Ishikawa (cell line): Measurements from ENCODE around the gene IFI27L1.

Experiments used
- CEBPB ChIP-seq: IDR thresholded peaks from 2 replicates; pipeline ENCODE4 v1.6.1; 2012
- CREB1 ChIP-seq: IDR thresholded peaks from 2 replicates; pipeline ENCODE4 v1.6.1; 2012; ENCODE audit warnings: low read depth
- EGR1 ChIP-seq: IDR thresholded peaks from 2 replicates; pipeline ENCODE4 v1.6.1; 2012
- EP300 ChIP-seq: IDR thresholded peaks from 2 replicates; pipeline ENCODE4 v1.6.1; 2012; ENCODE audit warnings: borderline replicate concordance
- FOXM1 ChIP-seq: IDR thresholded peaks from 2 replicates; pipeline ENCODE4 v1.6.1; 2012; ENCODE audit warnings: low read depth, borderline replicate concordance
- NFIC ChIP-seq: IDR thresholded peaks from 2 replicates; pipeline ENCODE4 v1.6.1; 2012
- RAD21 ChIP-seq: IDR thresholded peaks from 2 replicates; pipeline ENCODE4 v1.6.1; 2012; ENCODE audit warnings: low read depth
- TAF1 ChIP-seq: IDR thresholded peaks from 2 replicates; pipeline ENCODE4 v1.6.1; 2012; ENCODE audit warnings: low read depth, mild to moderate bottlenecking
- TCF12 ChIP-seq: IDR thresholded peaks from 2 replicates; pipeline ENCODE4 v1.6.1; 2012; ENCODE audit warnings: low read depth
- TEAD4 ChIP-seq: IDR thresholded peaks from 2 replicates; pipeline ENCODE4 v1.6.1; 2012
- YY1 ChIP-seq: IDR thresholded peaks from 2 replicates; pipeline ENCODE4 v1.6.1; 2012; ENCODE audit warnings: low read depth
- ZBTB7A ChIP-seq: IDR thresholded peaks from 2 replicates; pipeline ENCODE4 v1.6.1; 2012; ENCODE audit warnings: low read depth
- TF ChIP-seq, protein P1 (sequence below): IDR thresholded peaks from 2 replicates; pipeline ENCODE4 v1.6.1; 2012
- TF ChIP-seq, protein P2 (sequence below): IDR thresholded peaks from 2 replicates; pipeline ENCODE4 v1.6.1; 2012; ENCODE audit warnings: low read depth, mild to moderate bottlenecking
- TF ChIP-seq, protein P3 (sequence below): IDR thresholded peaks from 2 replicates; pipeline ENCODE4 v1.6.1; 2012

Gene IFI27L1

DNA sequence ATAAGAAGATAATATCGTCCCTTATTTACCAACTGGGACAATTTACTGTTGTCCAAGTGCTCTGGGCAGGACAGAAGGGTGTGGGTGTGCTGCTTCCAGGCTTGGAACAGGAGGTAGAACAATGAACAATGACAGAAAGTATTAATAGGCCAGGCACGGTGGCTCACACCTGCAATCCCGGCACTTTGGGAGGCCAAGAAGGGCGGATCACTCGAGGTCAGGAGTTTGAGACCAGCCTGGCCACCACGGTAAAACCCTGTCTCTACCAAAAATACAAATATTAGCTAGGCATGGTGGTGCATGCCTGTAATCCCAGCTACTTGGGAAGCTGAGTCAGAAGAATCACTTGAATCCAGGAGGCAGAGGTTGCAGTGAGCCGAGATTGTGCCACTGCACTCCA lies 32.0 kb downstream of the IFI27L1 start:
- no peak for TF ChIP-seq EP300
- no peak for TF ChIP-seq EGR1
- no peak for TF ChIP-seq TAF1
- TF ChIP-seq, protein P1, sequence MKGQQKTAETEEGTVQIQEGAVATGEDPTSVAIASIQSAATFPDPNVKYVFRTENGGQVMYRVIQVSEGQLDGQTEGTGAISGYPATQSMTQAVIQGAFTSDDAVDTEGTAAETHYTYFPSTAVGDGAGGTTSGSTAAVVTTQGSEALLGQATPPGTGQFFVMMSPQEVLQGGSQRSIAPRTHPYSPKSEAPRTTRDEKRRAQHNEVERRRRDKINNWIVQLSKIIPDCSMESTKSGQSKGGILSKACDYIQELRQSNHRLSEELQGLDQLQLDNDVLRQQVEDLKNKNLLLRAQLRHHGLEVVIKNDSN = no peak
- no peak for TF ChIP-seq YY1
- no peak for TF ChIP-seq TEAD4

DNA sequence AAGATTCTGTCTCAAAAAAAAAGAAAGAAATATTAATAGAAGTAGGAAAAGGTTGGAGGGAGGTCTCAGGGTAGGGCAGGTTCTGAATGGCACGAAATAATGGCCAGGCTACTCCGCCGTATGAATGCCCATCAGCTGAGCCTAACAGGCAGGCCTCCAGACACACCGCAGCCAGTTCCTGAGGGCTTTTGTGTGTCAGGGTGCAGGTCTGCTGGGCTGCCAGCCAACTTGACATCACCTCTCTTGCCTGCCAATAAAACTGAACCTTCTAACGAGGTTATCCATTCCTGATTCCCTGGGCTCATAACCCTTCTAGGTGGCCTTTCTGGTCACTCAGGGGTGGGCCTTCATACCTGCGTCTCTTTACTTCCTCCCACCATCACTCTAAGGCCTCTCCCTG lies 32.4 kb downstream of the IFI27L1 start:
- TF ChIP-seq YY1 (no peak), NFIC (no peak), ZBTB7A (no peak), CEBPB (no peak), TEAD4 (no peak), CREB1 (no peak)
- TF ChIP-seq, protein P1 = no peak

DNA sequence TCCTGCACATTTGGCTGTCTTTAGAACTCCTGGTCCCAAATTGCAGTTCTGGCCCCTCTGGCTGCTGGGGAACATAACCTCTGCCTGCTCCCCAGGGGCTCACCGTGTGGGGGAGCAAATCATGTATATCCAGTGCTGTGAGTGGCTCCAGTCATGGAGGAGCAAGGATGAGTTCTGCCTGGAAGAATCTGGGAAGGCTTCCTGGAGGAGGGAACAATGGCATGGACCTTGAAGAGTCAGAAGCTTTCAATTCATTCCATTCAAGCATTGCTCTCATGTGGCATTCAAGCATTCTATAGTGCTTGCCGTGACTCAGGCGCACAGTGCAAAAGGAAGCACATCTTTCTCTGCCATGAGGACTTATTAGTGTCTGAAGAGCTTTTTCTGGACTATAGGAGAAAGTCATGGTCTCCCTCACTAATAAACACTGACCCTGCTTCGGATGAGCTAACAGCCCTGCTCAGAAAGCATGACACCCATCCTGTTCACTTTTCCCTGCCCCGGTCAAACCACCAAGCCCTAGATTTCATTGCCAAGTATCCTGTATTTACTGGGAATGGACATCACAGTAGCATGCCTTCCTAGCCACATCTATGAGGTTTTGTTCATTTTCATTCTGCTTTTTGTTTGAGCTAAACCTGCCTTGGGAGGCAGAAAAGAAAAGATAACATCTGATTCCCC lies 32.9 kb downstream of the IFI27L1 start:
- TF ChIP-seq EGR1 (no peak), TAF1 (no peak), CEBPB (no peak), CREB1 (no peak)

DNA sequence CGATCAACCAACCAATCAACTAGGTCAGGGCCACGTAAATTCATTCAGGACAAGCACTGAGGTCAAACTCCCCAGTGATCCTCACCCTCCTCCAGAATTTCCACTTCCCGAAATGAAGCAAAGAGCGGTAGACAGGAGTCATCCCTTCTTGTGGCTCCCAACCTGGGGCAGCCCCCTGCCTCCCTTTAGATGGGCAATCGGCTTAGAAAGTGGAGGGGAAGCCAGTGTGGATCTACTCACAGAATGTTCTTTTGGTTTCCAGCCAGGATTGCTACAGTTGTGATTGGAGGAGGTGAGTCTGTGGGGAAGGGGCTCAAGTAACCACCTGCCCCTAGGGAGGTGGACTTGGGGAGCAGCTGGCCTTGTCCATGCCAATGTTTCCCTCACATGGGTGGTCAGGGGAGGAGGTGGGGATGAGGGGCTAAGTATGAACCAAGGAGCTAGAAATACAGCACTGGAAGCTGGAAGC lies 33.5 kb downstream of the IFI27L1 start:
- no peak for TF ChIP-seq NFIC
- no peak for TF ChIP-seq TCF12
- TF ChIP-seq TAF1 = no peak
- TF ChIP-seq, protein P2, sequence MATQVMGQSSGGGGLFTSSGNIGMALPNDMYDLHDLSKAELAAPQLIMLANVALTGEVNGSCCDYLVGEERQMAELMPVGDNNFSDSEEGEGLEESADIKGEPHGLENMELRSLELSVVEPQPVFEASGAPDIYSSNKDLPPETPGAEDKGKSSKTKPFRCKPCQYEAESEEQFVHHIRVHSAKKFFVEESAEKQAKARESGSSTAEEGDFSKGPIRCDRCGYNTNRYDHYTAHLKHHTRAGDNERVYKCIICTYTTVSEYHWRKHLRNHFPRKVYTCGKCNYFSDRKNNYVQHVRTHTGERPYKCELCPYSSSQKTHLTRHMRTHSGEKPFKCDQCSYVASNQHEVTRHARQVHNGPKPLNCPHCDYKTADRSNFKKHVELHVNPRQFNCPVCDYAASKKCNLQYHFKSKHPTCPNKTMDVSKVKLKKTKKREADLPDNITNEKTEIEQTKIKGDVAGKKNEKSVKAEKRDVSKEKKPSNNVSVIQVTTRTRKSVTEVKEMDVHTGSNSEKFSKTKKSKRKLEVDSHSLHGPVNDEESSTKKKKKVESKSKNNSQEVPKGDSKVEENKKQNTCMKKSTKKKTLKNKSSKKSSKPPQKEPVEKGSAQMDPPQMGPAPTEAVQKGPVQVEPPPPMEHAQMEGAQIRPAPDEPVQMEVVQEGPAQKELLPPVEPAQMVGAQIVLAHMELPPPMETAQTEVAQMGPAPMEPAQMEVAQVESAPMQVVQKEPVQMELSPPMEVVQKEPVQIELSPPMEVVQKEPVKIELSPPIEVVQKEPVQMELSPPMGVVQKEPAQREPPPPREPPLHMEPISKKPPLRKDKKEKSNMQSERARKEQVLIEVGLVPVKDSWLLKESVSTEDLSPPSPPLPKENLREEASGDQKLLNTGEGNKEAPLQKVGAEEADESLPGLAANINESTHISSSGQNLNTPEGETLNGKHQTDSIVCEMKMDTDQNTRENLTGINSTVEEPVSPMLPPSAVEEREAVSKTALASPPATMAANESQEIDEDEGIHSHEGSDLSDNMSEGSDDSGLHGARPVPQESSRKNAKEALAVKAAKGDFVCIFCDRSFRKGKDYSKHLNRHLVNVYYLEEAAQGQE = no peak
- TF ChIP-seq RAD21 = no peak
- no peak for TF ChIP-seq EP300
- TF ChIP-seq ZBTB7A = no peak
- no peak for TF ChIP-seq YY1
- TF ChIP-seq EGR1 = no peak
- no peak for TF ChIP-seq TEAD4
- no peak for TF ChIP-seq FOXM1
- TF ChIP-seq, protein P1 = no peak
- TF ChIP-seq, protein P3, sequence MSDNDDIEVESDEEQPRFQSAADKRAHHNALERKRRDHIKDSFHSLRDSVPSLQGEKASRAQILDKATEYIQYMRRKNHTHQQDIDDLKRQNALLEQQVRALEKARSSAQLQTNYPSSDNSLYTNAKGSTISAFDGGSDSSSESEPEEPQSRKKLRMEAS = no peak
- no peak for TF ChIP-seq CEBPB

DNA sequence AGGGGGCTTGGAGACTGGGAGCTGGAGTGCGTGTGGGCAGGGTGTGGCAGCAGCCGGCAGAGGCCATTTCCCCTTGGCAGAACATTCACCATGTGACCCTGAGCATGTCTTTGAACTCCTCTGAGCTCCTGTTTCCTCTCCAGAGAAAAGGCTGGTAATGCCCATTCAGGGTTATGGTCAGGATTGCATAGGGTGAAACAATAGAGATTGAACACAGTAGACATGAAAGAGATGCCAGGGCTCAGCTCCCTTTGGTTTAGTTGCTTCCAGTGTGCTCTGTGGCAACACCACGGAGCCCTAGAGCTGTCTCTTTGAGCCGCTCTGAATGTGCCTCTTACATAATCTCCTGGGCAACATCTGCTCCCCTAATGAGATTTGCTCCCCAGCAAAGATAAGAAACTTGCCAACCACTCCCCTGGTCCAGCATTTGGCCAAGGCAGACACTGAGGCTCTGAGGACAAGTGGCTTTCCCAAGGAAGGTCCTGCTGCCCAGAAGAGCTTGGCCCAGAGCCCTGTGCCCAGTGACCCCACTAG lies 34.0 kb downstream of the IFI27L1 start:
- TF ChIP-seq TCF12 = no peak
- TF ChIP-seq TEAD4 = no peak
- no peak for TF ChIP-seq NFIC
- TF ChIP-seq, protein P3 = no peak
- TF ChIP-seq, protein P1 = no peak
- no peak for TF ChIP-seq RAD21
- TF ChIP-seq FOXM1 = no peak
- no peak for TF ChIP-seq EGR1
- no peak for TF ChIP-seq TAF1
- no peak for TF ChIP-seq ZBTB7A
- no peak for TF ChIP-seq CREB1
- TF ChIP-seq, protein P2 = no peak
- TF ChIP-seq YY1 = no peak
- no peak for TF ChIP-seq CEBPB
- no peak for TF ChIP-seq EP300
